Measurements from ENCODE around the gene INTS15.

DNA sequence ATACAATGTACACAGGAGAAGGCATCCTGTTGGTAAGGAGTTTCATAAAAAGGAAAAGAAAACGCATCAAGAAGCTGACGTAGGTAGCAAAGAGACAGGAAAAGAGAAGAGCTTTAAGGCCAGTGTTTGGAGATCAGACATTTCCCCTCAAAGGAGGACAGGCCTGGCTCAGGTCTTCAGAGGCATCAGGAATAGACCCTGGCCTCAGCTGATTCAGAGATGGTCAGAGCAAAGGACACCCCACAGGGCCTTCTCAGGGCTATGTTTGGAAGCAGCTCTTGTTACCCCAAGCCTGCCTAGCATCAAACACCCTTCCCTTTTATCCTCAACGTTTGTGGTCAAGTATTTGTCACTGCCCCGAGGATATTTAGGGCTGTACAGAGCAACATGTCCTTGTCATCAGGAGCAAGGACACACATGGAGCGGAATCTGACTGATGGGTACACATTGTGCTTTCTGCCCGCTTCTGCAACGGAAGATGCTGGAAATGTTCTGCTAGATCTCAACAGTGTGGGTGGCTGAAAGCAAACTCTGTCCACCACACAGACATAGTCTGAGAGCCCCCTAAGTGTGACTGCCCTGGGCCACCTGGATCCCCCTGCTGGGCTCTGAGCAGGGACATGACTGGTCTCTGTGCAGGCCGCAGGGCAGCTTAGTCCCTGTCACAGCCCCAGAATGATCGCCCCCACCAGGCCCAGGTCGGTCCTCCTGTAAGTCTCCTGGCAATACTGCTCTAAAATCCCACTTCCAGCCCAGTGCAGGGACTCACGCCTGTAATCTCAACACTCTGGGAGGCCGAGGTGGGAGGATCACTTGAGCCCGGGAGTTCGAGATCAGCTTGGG is 13.6 kb upstream of the INTS15 start:
- TF ChIP-seq POLR2A (IDR thresholded peaks at IDR 0.05) (no peak), POLR2AphosphoS5 (IDR thresholded peaks at IDR 0.05) (no peak), EP300 (IDR thresholded peaks at IDR 0.05) (no peak)
- TF ChIP-seq, protein P1, sequence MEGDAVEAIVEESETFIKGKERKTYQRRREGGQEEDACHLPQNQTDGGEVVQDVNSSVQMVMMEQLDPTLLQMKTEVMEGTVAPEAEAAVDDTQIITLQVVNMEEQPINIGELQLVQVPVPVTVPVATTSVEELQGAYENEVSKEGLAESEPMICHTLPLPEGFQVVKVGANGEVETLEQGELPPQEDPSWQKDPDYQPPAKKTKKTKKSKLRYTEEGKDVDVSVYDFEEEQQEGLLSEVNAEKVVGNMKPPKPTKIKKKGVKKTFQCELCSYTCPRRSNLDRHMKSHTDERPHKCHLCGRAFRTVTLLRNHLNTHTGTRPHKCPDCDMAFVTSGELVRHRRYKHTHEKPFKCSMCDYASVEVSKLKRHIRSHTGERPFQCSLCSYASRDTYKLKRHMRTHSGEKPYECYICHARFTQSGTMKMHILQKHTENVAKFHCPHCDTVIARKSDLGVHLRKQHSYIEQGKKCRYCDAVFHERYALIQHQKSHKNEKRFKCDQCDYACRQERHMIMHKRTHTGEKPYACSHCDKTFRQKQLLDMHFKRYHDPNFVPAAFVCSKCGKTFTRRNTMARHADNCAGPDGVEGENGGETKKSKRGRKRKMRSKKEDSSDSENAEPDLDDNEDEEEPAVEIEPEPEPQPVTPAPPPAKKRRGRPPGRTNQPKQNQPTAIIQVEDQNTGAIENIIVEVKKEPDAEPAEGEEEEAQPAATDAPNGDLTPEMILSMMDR (IDR thresholded peaks at IDR 0.05) = no peak

All from suprapubic skin (tissue), 4 donors.